GM12875 (cell line): ENCODE data around the gene TRPM8.
A peak's percentile ranks its signal among the peaks of the same experiment; 100 is the strongest.

Experiments used
- H3K4me3 ChIP-seq: one replicate; pipeline ENCODE4 v1.5.1; 2011; ENCODE audit warnings: low read depth, low read length, control low read depth
- TF ChIP-seq, protein P1 (sequence below): IDR thresholded peaks from 2 replicates; pipeline ENCODE4 v1.5.1; 2011; ENCODE audit warnings: low read depth, mild to moderate bottlenecking, control low read depth, inconsistent platforms, low read length, moderate library complexity, borderline replicate concordance; ENCODE audit not compliant: insufficient read depth

The TRPM8 gene

DNA sequence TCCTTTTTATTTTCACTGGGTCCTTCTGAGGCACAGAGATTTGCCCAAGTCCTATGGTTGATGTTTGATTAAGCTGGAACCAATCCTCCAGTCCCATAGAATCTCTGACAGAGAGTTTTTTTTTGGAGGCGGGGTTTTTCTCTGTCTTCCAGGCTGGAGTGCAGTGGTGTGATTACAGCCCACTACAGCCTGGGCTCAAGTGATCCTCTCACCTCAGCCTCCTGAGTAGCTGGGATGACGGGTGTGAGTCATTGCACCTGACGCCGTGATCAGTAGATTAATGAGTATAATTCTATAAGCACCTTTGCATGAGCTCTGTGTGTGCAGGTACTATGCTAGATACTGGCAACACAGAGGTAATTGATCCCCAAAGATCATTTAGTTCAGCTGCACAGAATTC, 15.3 kb upstream of the TRPM8 start:
- TF ChIP-seq, protein P1, sequence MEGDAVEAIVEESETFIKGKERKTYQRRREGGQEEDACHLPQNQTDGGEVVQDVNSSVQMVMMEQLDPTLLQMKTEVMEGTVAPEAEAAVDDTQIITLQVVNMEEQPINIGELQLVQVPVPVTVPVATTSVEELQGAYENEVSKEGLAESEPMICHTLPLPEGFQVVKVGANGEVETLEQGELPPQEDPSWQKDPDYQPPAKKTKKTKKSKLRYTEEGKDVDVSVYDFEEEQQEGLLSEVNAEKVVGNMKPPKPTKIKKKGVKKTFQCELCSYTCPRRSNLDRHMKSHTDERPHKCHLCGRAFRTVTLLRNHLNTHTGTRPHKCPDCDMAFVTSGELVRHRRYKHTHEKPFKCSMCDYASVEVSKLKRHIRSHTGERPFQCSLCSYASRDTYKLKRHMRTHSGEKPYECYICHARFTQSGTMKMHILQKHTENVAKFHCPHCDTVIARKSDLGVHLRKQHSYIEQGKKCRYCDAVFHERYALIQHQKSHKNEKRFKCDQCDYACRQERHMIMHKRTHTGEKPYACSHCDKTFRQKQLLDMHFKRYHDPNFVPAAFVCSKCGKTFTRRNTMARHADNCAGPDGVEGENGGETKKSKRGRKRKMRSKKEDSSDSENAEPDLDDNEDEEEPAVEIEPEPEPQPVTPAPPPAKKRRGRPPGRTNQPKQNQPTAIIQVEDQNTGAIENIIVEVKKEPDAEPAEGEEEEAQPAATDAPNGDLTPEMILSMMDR: no peak

DNA sequence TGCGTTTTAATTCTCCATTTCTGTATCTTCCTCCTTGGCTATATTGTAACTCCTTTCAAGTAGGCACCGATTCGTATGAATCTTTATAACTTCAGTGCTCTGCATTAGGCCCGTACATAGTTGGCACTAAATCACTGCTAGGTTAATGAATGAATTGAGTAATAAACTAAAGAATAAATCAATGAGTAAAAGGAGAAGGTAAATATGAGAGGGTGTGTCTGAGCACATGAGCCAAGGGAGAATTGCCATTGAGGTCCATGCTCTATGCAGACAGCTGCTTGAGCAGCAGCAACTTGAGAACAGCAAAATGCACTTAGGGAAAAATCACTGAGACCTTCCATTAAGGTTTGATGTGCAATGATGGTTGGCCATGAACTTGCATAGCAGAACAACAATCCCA, 11.2 kb upstream of the TRPM8 start:
- H3K4me3 ChIP-seq: no peak overlapping the region
- TF ChIP-seq, protein P1: no peak

More for the DNA sequence above, 15.3 kb upstream of the TRPM8 start:
- H3K4me3 ChIP-seq: no peak overlapping the region

DNA sequence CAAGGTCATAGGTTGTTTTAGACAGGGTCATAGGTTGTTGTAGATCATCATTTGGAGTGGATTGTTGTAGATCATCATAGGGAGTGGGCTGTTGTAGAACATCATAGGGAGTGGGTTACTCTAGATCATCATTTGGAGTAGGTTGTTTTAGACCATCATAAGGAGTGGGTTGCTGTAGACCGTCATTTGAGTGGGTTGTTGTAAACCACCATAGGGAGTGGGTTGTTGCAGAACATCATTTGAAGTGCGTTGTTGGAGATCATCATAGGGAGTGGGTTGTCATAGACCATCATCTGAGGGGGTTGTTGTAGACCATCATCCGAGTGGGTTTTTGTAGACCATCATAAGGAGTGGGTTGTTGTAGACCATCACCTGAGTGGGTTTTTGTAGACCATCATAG, 9.5 kb upstream of the TRPM8 start:
- TF ChIP-seq, protein P1: no peak
- H3K4me3 ChIP-seq: no peak overlapping the region

DNA sequence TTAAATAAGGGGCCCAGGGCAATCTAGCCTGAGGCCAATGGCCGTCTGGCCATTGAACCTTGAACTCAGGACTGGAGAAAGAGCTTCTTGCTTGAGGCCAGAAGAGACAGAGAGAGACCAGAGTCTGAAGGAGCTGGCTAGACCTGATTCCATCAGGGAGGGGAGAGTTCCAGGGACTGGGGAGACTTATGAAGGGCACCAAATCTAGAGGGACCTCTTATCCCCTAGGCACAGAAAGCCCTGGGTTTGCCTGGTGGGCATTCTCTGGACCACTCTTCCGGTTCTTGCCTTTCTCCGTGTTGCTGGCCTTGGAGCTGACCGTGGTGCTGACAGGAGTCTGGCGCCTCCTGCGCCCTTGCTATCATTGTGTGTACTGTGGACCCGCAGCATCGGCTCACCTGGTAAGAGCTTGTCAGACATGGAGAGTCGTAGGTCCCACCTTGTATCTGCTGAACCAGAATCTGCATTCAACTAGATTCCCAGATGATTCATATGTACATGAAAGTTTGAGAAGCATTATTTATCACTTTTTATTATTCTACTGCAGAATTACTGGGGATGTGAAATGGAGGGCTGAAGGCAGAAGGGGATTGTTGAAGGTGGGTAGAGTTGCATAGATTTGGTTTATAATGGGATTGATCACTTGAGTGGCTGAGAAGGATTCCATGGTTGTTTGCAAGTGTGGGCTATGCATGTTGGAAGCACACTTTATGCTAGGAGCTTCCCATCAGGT, 4.3 kb upstream of the TRPM8 start:
- TF ChIP-seq, protein P1: no peak

DNA sequence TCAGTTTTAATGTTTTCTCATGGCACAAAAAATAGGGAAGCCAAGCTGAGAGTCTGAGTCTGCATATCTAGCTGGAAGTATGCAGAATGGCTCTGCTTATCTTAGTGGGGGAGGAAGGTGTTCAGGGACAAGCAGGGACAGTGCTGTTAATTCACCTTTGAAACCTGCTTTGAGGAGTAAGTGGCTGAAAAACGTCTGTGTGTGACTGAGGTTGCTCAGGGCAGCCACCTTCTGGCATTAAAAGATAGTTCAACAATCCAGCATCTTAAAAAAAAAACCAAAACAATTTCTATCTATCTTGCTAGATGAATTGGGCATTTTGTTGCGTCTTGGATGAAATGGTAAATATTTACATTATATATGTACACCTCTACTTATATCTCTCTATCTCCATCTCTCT, 2.0 kb upstream of the TRPM8 start:
- H3K4me3 ChIP-seq: no peak overlapping the region
- TF ChIP-seq, protein P1: 0 out of 2 replicates have a peak, but pooled peaks have one; percentile 1

More for the DNA sequence above, 4.3 kb upstream of the TRPM8 start:
- no peak overlapping the region for H3K4me3 ChIP-seq

DNA sequence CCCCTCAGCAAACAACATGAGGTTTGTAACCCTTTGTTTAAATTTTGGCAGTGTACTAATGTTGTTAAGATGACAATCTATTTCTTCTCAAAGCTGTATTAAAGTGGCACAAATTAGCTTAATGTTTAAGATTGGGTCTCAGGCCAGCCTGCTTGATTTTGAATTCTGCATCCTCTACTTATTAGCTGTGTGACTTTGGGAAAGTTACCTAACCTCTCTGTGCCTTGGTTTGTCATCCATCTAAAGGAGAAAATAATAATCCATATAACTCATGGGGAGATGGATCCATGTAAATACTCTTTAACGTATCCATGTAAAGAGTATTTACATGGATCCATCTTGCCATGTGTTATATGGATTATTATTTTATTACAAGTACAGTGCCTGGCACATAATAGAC, 2.1 kb downstream of the TRPM8 start:
- TF ChIP-seq, protein P1: no peak
- no peak overlapping the region for H3K4me3 ChIP-seq

DNA sequence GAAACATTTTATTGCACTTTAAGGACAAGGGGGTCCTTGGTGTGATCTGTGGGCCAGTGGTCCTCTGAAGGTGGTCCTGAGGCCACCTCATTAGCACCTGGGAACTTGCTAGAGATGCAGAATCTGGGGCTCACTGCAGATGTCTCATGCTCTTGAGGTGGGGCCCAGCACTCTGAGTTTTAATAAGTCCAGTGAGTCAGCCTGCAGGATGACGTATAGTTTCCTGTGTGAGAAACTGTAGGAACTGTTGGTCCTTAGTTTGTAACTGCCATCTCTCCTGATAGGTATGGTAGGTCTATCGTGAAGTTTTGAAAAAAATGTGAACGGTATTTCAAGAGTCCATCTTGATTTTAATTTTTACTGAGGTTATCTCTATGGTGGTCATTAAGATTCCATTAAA, 2.8 kb downstream of the TRPM8 start:
- H3K4me3 ChIP-seq: no peak overlapping the region
- TF ChIP-seq, protein P1: no peak
